KMS-11 (cell line): Measurements from ENCODE around the gene FRAS1.
"Not testable (repeated sequence)": the region's sequence is repeated elsewhere in the genome, so short reads cannot be mapped to it uniquely, and the experiment has no call there.

Experiments used
- H2AFZ ChIP-seq: fragments of 200-600 bp; sonication (generic); 2 replicates; pipeline ENCODE4 v1.6.1; 2016; ENCODE audit warnings: antibody characterized with exemption, mixed run types, low read depth
- H3K27ac ChIP-seq: fragments of 200-600 bp; sonication (generic); 2 replicates; pipeline ENCODE4 v1.6.1; 2016; ENCODE audit warnings: mild to moderate bottlenecking, mixed run types
- H3K27me3 ChIP-seq: fragments of 200-600 bp; sonication (generic); 2 replicates; pipeline ENCODE4 v1.6.1; 2017; ENCODE audit warnings: mild to moderate bottlenecking, low read depth, mixed run types, moderate library complexity; ENCODE audit not compliant: insufficient read depth
- H3K36me3 ChIP-seq: fragments of 200-600 bp; sonication (generic); 2 replicates; pipeline ENCODE4 v1.6.1; 2017; ENCODE audit warnings: mild to moderate bottlenecking, mixed run types; ENCODE audit not compliant: insufficient read depth
- H3K4me1 ChIP-seq: fragments of 200-600 bp; sonication (generic); 2 replicates; pipeline ENCODE4 v1.6.1; 2016; ENCODE audit warnings: mild to moderate bottlenecking, low read depth, mixed run types; ENCODE audit not compliant: poor library complexity, severe bottlenecking
- H3K4me2 ChIP-seq: fragments of 200-600 bp; sonication (generic); 2 replicates; pipeline ENCODE4 v1.7.0; 2016; ENCODE audit warnings: mild to moderate bottlenecking, mixed run types
- H3K4me3 ChIP-seq: fragments of 200-600 bp; sonication (generic); IDR thresholded peaks from 2 replicates; pipeline ENCODE4 v1.6.1; 2017; ENCODE audit warnings: low read depth, low read length, mixed read lengths; ENCODE audit not compliant: insufficient read depth
- H3K79me2 ChIP-seq: fragments of 200-600 bp; sonication (generic); 2 replicates; pipeline ENCODE4 v1.6.1; 2016; ENCODE audit warnings: low read depth, mixed run types; ENCODE audit not compliant: insufficient read depth
- H3K9ac ChIP-seq: fragments of 200-600 bp; sonication (generic); 2 replicates; pipeline ENCODE4 v1.6.1; 2016; ENCODE audit warnings: mild to moderate bottlenecking, mixed run types
- H4K20me1 ChIP-seq: fragments of 200-600 bp; sonication (generic); 2 replicates; pipeline ENCODE4 v1.6.1; 2016; ENCODE audit warnings: mild to moderate bottlenecking, mixed run types; ENCODE audit not compliant: insufficient read depth
- TF ChIP-seq, protein P1 (sequence below): fragments of 200-600 bp; sonication (generic); conservative IDR thresholded peaks from 2 replicates; pipeline ENCODE4 v1.6.1; 2017; ENCODE audit warnings: low read depth, mild to moderate bottlenecking, antibody characterized with exemption, low read length, moderate library complexity, mixed read lengths

The FRAS1 gene

DNA sequence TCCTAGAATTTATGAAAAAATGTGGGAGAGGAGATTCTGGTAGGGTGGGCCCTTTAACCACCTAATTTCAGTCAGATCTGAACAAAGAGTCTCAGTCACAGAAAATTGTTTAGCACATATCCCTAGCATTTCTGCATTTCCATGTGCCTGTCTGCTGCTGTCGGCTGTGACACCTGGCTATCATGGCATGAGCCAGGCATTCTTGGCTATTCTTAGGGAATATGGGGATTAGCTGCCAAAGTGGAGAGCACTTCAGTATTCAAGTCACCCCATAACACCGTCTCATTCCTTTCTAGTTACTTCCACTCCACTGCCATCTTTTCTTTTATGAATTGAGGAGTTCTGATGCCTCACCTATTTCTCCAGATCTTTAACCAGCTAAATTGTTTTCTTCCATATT, 211.5 kb downstream of the FRAS1 start:
- no peaks in the 10 kb centered on the region for H3K79me2 ChIP-seq
- no peak overlapping the region for H2AFZ ChIP-seq
- no peaks in the 10 kb centered on the region for H3K36me3 ChIP-seq
- no peak overlapping the region for H3K4me2 ChIP-seq
- no peaks in the 10 kb centered on the region for H3K27me3 ChIP-seq
- TF ChIP-seq, protein P1, sequence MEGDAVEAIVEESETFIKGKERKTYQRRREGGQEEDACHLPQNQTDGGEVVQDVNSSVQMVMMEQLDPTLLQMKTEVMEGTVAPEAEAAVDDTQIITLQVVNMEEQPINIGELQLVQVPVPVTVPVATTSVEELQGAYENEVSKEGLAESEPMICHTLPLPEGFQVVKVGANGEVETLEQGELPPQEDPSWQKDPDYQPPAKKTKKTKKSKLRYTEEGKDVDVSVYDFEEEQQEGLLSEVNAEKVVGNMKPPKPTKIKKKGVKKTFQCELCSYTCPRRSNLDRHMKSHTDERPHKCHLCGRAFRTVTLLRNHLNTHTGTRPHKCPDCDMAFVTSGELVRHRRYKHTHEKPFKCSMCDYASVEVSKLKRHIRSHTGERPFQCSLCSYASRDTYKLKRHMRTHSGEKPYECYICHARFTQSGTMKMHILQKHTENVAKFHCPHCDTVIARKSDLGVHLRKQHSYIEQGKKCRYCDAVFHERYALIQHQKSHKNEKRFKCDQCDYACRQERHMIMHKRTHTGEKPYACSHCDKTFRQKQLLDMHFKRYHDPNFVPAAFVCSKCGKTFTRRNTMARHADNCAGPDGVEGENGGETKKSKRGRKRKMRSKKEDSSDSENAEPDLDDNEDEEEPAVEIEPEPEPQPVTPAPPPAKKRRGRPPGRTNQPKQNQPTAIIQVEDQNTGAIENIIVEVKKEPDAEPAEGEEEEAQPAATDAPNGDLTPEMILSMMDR: no peak
- H3K4me3 ChIP-seq: no peak overlapping the region
- peaks cover 16% of the 10 kb centered on the region for H3K4me1 ChIP-seq
- H3K27ac ChIP-seq: no peak overlapping the region
- no peak overlapping the region for H3K9ac ChIP-seq
- no peaks in the 10 kb centered on the region for H4K20me1 ChIP-seq

DNA sequence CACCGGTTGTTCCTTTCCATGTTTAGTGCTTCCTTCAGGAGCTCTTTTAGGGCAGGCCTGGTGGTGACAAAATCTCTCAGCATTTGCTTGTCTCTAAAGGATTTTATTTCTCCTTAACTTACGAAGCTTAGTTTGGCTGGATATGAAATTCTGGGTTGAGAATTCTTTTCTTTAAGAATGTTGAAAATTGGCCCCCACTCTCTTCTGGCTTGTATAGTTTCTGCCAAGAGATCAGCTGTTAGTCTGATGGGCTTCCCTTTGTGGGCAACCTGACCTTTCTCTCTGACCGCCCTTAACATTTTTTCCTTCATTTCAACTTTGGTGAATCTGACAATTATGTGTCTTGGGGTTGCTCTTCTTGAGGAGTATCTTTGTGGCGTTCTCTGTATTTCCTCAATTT, 218.3 kb downstream of the FRAS1 start:
- not testable (repeated sequence) for H2AFZ ChIP-seq, H3K79me2 ChIP-seq, H3K4me1 ChIP-seq, H3K4me2 ChIP-seq, H4K20me1 ChIP-seq, H3K9ac ChIP-seq, H3K4me3 ChIP-seq, H3K36me3 ChIP-seq, H3K27me3 ChIP-seq, H3K27ac ChIP-seq

DNA sequence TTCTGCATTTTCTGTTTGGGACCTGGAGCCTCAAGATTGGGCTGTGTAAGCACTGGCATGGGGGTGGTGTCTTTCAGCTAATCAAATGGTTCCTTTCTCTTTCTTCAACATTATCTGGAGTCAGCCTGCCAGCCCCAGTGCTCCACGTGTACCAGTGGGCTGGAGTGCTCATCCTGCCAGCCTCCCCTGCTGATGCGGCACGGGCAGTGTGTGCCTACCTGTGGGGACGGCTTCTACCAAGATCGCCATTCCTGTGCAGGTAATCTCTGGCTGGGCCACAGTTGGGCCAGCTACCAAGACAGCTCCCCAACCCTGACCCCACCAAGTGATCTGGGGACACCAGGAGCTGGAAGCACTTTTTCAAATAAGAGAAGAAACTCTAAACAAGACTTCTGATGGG, 229.2 kb downstream of the FRAS1 start:
- Histone ChIP-seq H3K27me3 (no peaks in the 10 kb centered on the region), H3K4me1 (peaks cover 18% of the 10 kb centered on the region), H3K4me2 (no peak overlapping the region), H2AFZ (no peak overlapping the region), H3K36me3 (no peaks in the 10 kb centered on the region), H3K79me2 (no peaks in the 10 kb centered on the region), H4K20me1 (no peaks in the 10 kb centered on the region), H3K9ac (no peak overlapping the region), H3K27ac (no peak overlapping the region), H3K4me3 (no peak overlapping the region)
- TF ChIP-seq, protein P1: no peak

DNA sequence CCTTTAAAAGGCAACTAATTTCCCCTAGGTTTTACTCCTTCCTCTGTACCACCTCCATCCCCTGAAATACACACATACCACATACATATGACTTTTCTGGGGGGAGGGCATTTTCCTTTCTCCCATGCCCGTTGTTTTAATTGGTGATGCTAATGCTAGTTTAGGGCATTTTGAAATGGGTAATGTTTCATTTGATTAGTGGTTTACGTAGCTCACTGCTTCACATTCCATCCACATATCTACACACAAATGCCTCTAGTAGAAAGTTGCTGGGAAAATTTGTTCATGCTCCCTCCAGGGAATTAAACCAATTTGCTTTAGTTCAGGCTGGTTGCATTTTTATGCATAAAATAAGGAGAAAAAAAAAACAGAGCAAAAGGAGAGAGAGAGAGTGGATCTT, 231.2 kb downstream of the FRAS1 start:
- Histone ChIP-seq H3K4me1 (peaks cover 38% of the 10 kb centered on the region), H3K27ac (no peak overlapping the region), H3K4me3 (no peak overlapping the region), H3K9ac (no peak overlapping the region), H4K20me1 (no peaks in the 10 kb centered on the region), H2AFZ (no peak overlapping the region), H3K4me2 (no peak overlapping the region), H3K36me3 (no peaks in the 10 kb centered on the region), H3K27me3 (no peaks in the 10 kb centered on the region), H3K79me2 (no peaks in the 10 kb centered on the region)
- TF ChIP-seq, protein P1: no peak

DNA sequence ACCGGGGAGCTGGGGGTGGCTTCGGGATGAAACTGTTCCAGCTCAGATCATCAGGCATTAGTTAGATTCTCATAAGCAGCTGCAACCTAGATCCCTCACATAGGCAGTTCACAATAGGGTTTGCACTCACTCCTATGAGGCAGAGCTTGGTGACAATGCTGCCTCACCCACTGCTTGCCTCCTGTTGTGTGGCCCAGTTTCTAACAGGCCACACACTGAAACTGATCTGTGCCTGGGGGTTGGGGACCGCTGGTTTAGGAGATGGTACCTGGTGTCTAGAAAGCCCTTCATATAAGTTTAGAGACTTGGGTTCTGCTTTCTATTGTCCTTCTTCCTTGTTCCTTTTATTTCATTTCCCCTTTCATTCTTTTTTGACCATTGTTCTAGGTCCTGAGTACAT, 234.2 kb downstream of the FRAS1 start:
- Histone ChIP-seq H3K27ac (peak overlapping the region; percentile 76), H3K9ac (peak overlapping the region; percentile 33; the same call in 1 of the 2 replicates), H3K4me1 (peaks cover 68% of the 10 kb centered on the region), H3K27me3 (no peaks in the 10 kb centered on the region), H3K4me2 (peak overlapping the region; percentile 49), H3K79me2 (no peaks in the 10 kb centered on the region), H3K36me3 (no peaks in the 10 kb centered on the region), H2AFZ (peak overlapping the region; percentile 47), H3K4me3 (peak overlapping the region; percentile 66), H4K20me1 (no peaks in the 10 kb centered on the region)
- TF ChIP-seq, protein P1: no peak
